Measurements from ENCODE around the gene MARS1.

- TF ChIP-seq POLR2A (IDR thresholded peaks at IDR 0.05; ENCODE audit: low read length) (no peak), GATA1 (IDR thresholded peaks at IDR 0.05; ENCODE audit: low read depth, low read length) (no peak)
These were observed 31.0 kb upstream of the MARS1 start for GRCh38 chr12:57456737-57457490.

All from erythroblast (primary cell).